Measurements from ENCODE around the gene MAPRE2. TPM values are rescaled to one million over a fixed set of nuclear protein-coding genes. Genes with fewer than 3 reads are reported as not detected.

MAPRE2 gene
- total RNA-seq, 2 experiments from 2014 or later: 70.7 to 72.7 TPM

- POLR2A ChIA-PET: interaction anchor here (0.7 kb wide), 1 partner anchor 905 kb away, joined by 3 read pairs; no protein-coding TSS in a partner anchor
- intact Hi-C loops (cut with micrococcal nuclease): no loop called here
- TF ChIP-seq, protein P1, sequence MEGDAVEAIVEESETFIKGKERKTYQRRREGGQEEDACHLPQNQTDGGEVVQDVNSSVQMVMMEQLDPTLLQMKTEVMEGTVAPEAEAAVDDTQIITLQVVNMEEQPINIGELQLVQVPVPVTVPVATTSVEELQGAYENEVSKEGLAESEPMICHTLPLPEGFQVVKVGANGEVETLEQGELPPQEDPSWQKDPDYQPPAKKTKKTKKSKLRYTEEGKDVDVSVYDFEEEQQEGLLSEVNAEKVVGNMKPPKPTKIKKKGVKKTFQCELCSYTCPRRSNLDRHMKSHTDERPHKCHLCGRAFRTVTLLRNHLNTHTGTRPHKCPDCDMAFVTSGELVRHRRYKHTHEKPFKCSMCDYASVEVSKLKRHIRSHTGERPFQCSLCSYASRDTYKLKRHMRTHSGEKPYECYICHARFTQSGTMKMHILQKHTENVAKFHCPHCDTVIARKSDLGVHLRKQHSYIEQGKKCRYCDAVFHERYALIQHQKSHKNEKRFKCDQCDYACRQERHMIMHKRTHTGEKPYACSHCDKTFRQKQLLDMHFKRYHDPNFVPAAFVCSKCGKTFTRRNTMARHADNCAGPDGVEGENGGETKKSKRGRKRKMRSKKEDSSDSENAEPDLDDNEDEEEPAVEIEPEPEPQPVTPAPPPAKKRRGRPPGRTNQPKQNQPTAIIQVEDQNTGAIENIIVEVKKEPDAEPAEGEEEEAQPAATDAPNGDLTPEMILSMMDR (IDR thresholded peaks at IDR 0.05): no peak
- no peaks in the 10 kb centered on the region for H3K9me3 Mint-ChIP-seq
- no peak overlapping the region for H3K4me3 Mint-ChIP-seq
- CTCF ChIA-PET: no interaction called here
- H3K27ac Mint-ChIP-seq: no peak overlapping the region
- peaks cover 26% of the 10 kb centered on the region for H3K36me3 Mint-ChIP-seq (ENCODE audit: low read depth)
- ATAC-seq (no peak), DNase-seq (no peak)
- no peaks in the 10 kb centered on the region for H3K27me3 Mint-ChIP-seq
- peaks cover 48% of the 10 kb centered on the region for H3K4me1 Mint-ChIP-seq (ENCODE audit: low read depth)
Observed at GRCh38 chr18:35077937-35078336, 36.7 kb downstream of the MAPRE2 start.

- TF ChIP-seq, protein P1 (IDR thresholded peaks at IDR 0.05): no peak
- H3K4me3 Mint-ChIP-seq: no peak overlapping the region
- H3K4me1 Mint-ChIP-seq (ENCODE audit: low read depth): peaks cover 46% of the 10 kb centered on the region
- ATAC-seq (no peak), DNase-seq (no peak)
- no peak overlapping the region for H3K27ac Mint-ChIP-seq
- no peaks in the 10 kb centered on the region for H3K9me3 Mint-ChIP-seq
- intact Hi-C loops (cut with micrococcal nuclease): no loop called here
- ChIA-PET CTCF (interaction anchor here (1.0 kb wide), 1 partner anchor 27 kb away, joined by 3 read pairs; no protein-coding TSS in a partner anchor), POLR2A (no interaction called here)
- H3K36me3 Mint-ChIP-seq (ENCODE audit: low read depth): peaks cover 27% of the 10 kb centered on the region
- no peaks in the 10 kb centered on the region for H3K27me3 Mint-ChIP-seq
Observed at GRCh38 chr18:35080058-35080457, 38.8 kb downstream of the MAPRE2 start.

- no peaks in the 10 kb centered on the region for H3K9me3 Mint-ChIP-seq
- H3K36me3 Mint-ChIP-seq (ENCODE audit: low read depth): peaks cover 23% of the 10 kb centered on the region
- ATAC-seq (no peak), DNase-seq (no peak)
- intact Hi-C loops (cut with micrococcal nuclease): no loop called here
- no peak overlapping the region for H3K27ac Mint-ChIP-seq
- H3K4me3 Mint-ChIP-seq: no peak overlapping the region
- TF ChIP-seq, protein P1 (IDR thresholded peaks at IDR 0.05): no peak
- ChIA-PET POLR2A (no interaction called here), CTCF (interaction anchor here (1.3 kb wide), 1 partner anchor 10 kb away, joined by 5 read pairs; no protein-coding TSS in a partner anchor)
- H3K27me3 Mint-ChIP-seq: no peaks in the 10 kb centered on the region
- H3K4me1 Mint-ChIP-seq (ENCODE audit: low read depth): peaks cover 42% of the 10 kb centered on the region
Observed at GRCh38 chr18:35083174-35083712, 42.0 kb downstream of the MAPRE2 start.

- intact Hi-C loops (cut with micrococcal nuclease): no loop called here
- peaks cover 15% of the 10 kb centered on the region for H3K36me3 Mint-ChIP-seq (ENCODE audit: low read depth)
- no peak for ATAC-seq
- POLR2A ChIA-PET: no interaction called here
- no peak for DNase-seq
- H3K27ac Mint-ChIP-seq: no peak overlapping the region
- TF ChIP-seq, protein P1 (IDR thresholded peaks at IDR 0.05): no peak
- peaks cover 44% of the 10 kb centered on the region for H3K4me1 Mint-ChIP-seq (ENCODE audit: low read depth)
- CTCF ChIA-PET: interaction anchor here (0.8 to 1.2 kb wide), 4 partner anchors 10 to 79 kb away, joined by 3 to 4 read pairs (median 3); no protein-coding TSS in a partner anchor
- no peaks in the 10 kb centered on the region for H3K9me3 Mint-ChIP-seq
- H3K4me3 Mint-ChIP-seq: no peak overlapping the region
- no peaks in the 10 kb centered on the region for H3K27me3 Mint-ChIP-seq
Observed at GRCh38 chr18:35084494-35085449, 43.6 kb downstream of the MAPRE2 start.

Measured in activated CD8-positive, alpha-beta T cell treated with anti-CD3 and anti-CD28 coated beads for 36 hours (primary cell).